Superior temporal gyrus (tissue), 1 donor: ENCODE results near the gene KHDC4.
"Not testable (repeated sequence)": the region's sequence is repeated elsewhere in the genome, so short reads cannot be mapped to it uniquely, and the experiment has no call there.

Source experiments
- DNase-seq: peaks from one replicate; pipeline ENCODE4 v3.0.0-alpha.2; 2016; ENCODE audit errors: extremely low spot score

The KHDC4 gene

GRCh38 chr1:155940993-155941844 lies 7.0 kb upstream of the KHDC4 start, which contains the start of gene RXFP4:
Gene RXFP4, plus strand, starts transcription at chr1:155941638. Its CDS starts 72 bp downstream, at chr1:155941710.
- DNase-seq, result no peak

DNA sequence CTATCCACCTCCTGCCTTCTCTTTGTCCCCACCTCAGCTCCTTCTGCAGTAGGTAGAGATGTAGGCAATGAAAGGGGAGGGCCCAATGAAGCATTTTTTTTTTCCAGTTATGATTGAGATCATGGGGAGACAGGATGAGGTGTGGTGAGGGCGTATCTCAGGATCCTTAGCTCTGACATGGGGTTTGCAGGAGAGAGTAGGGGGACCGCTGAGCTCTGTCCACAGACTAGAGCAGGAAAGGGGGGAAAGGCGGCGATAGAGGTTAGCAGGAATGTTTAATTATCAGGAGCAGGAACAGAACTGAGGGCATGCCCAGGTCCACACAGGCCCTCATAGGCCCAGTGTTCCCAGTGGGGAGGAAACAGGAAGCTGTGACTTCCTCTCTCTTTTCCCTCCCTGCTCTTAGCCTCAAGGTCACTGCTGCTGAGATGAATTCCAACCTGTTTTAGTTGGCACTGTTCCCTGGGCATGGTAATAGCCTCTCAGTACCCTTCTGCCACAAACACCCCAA lies 6.3 kb upstream of the KHDC4 start:
- no peak for DNase-seq

GRCh38 chr1:155938220-155938627 lies 4.0 kb upstream of the KHDC4 start:
- peak; percentile 86 for DNase-seq

DNA sequence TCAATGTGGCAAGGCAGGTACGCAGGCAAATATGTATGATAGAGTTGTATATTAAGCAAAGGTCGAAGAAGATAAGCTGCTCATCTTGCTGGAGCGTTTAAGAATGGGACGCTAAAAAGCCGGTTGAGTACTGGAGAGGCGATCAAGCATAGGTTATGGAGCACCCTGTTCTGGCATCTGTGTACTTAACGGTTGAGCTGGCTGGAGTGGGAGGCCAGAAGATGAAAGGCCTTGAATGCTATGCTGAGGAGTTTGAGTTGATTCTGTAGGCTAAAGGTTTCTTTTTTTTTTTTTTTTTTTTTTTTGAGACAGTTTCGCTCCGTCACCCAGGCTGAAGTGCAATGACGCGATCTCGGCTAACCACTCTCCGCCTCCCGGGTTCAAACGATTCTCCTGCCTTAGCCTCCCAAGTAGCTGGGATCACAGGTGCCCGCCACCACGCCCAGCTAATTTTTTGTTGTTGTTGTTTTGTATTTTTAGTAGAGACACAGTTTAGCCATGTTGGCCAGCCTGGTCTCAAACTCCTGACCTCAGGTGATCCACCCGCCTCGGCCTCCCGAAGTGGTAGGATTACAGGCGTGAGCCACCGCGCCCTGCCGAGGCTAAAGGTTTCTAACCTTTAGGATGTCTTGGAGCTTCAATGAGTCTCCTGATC lies 850 bp upstream of the KHDC4 start:
- no peak for DNase-seq

- DNase-seq, result no peak
Observed at GRCh38 chr1:155933591-155934096, 569 bp downstream of the KHDC4 start.

- DNase-seq, result no peak
Observed at GRCh38 chr1:155932487-155932886, 1.7 kb downstream of the KHDC4 start.

DNA sequence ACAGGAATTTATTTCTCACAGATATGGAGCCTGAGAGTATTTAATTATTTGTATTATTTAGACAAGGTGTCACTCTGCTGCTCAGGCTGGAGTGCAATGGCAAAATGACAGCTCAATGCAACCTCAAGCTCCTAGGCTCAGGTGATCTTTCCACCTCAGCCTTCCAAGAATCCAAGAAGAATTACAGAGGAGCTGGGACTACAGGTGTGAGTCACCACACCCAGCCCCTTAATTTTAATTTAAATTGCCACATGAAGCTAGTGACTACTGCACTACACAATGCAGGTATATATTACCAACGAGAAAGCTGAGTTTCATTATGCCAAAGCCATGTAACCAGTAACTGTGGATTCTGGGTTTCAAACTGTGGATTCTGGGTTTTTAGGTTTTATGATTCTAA lies 2.1 kb downstream of the KHDC4 start:
- DNase-seq, result no peak

- no peak for DNase-seq
Observed at GRCh38 chr1:155931332-155932038, 2.7 kb downstream of the KHDC4 start.

DNA sequence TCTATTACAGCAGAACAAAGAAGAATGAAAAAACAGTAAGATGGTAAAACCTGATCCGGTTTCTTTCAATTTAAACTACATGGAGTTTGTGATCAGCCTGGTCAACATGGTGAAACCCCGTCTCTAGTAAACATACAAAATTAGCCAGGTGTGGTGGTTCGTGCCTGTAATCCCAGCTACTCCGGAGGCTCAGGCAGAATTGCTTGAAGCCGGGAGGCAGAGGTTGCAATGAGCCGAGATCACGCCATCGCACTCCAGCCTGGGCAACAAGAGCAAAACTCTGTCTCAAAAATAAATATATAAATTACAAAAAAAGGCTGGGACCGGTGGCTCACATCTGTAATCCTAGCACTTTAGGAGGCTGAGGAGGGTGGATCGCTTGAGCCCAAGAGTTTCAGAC lies 3.5 kb downstream of the KHDC4 start:
- DNase-seq, result not testable (repeated sequence)

- no peak for DNase-seq
Observed at GRCh38 chr1:155929057-155929456, 5.2 kb downstream of the KHDC4 start.

DNA sequence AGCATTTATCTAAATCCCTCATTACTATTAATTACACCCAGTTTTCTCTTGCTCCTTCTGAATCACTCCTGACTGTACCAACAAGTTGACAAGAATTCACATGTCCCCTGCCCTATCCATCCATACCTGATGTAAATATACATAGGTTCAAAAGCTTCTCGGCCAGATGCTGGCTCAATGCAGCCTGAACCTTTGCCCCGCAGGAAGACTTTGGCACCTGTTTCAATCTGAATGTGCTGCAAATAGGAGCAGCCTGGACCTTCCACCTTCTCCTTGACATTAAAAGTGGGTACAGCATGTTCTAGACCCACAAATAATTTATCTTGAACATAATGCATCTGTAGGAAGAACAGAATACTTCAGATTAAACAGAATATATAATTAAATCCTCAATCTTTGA lies 8.7 kb downstream of the KHDC4 start:
- no peak for DNase-seq

DNA sequence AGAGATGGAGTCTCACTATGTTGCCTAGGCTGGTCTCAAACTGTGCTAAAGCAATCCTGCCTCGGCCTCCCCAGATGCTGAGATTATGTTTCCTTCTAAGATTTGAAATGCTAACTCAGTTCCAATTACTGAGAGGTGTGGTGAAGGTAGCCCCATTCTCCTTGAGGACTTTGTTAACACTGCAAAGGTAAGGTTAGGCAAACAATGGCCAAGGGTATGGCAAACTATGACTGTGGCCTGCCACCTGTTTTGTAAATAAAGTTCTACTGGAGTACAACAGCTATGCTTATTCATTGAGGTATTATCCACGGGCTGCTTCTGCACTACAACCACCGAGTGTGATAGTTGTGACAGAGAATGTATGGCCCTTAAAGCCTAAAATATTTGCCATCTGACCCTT lies 13.5 kb downstream of the KHDC4 start:
- no peak for DNase-seq

GRCh38 chr1:155919801-155920200 lies 14.4 kb downstream of the KHDC4 start:
- no peak for DNase-seq

DNA sequence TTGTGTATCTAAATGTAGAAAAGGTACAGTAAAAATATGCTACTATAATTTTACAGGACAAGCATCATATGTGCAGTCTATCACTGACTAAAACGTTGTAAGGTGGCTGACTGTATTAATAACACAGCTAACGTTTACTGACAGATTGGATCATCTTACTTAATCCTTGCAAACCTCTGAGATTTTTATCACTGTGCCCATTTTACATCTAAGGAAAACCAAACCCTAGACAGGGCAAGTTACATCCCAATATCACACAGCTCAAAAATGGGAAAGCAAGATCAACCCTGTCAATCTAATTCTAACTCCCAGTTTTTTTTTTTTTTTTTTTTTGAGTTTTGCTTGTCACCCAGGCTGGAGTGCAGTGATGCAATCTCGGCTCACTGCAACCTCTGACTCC lies 15.6 kb downstream of the KHDC4 start:
- no peak for DNase-seq

- no peak for DNase-seq
Observed at GRCh38 chr1:155913969-155914757, 20.1 kb downstream of the KHDC4 start.

DNA sequence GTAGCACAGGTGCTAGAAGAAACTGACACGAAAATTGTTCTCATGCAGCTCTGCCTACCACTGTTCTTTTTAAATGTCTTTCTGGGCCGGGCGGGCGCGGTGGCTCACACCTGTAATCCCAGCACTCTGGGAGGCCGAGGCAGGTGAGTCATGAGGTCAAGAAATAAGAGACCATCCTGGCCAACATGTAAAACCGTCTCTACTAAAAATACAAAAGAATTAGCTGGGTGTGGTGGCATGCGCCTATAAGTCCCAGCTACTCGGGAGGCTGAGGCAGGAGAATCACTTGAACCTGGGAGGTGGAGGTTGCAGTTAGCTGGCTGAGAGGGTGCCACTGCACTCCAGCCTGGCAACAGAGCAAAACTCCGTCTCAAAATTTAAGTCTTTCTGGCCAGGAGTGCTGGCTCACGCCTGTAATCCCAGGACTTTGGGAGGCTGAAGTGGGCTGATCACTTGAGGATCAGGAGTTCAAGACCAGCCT lies 22.1 kb downstream of the KHDC4 start:
- DNase-seq, result no peak

GRCh38 chr1:155911156-155912055 lies 22.8 kb downstream of the KHDC4 start, which contains the start of gene RIT1:
Gene RIT1, minus strand, starts transcription at chr1:155911349. Its CDS starts 588 bp downstream, at chr1:155910761.
- peak; percentile 77 for DNase-seq

DNA sequence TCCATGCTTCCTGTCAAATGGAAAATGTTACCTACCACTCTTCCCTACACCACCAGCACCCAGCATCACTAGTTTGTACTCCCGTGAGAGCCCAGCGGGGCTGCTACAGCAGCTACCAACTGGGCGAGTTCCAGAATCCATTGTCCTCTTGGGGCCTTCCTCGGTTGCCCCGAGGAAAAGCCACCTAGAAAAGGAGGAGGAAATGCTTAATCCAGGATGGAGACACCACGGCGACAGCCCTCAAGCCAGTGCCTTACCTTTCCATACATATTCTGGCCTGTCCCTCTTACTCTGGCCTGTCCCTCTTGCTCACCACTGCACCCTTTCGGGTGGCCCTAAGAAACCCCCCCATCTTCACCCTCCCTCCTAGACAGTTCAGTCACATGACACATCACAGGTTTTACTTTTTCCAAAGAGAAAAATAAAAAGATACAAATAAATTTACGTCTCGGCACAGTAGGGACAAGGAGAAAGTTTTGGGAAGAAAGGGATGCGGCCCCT lies 23.5 kb downstream of the KHDC4 start:
- DNase-seq, result peak; percentile 40

DNA sequence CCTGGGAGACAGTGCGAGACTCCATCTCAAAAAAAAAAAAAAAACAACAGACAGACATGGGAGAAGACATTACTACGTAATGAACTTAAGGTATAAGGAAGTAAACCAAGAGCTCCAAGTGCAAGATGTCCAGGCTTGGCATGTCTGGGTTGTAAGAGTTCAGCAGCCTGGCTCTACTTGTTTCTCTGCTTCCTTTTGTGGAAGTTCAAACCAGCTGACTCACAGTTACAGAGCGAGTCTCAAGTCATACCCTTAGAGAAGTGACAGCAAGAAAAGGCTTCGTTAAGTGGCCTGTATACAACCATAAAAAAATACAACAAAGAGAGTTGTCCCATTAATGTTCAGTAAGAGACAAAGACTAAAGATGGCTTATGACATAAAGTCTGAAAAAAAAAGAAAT lies 24.3 kb downstream of the KHDC4 start:
- no peak for DNase-seq

DNA sequence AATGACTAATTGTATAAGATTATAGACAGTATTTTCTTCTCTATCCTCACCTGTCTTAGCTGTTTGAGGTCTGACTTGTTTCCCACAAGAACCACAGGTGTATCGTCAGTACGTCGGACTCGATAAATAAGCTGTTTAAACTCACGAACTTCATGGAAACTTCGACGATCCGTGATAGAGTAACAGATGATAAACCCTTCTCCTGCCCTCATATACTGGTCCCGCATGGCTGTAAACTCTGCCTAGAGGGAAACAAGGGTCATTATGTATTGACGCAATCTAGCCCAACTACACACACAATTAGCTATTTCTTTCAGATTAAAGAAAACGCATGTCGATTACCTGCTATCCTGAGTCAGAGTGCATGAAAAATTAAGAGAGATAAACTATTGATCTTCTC lies 30.0 kb downstream of the KHDC4 start:
- DNase-seq, result no peak
